Cerebellar nuclear complex (tissue), 1 donor: Measurements from ENCODE around the gene LY86.
"Not testable (repeated sequence)": the region's sequence is repeated elsewhere in the genome, so short reads cannot be mapped to it uniquely, and the experiment has no call there.

ENCODE experiments used
- DNase-seq, 2 experiments: peaks; one replicate each; lab custom pipeline; 2025; lab: John Stamatoyannopoulos, UW

LY86 gene

GRCh38 chr6:6596529-6597328 lies 8.2 kb downstream of the LY86 start:
- no peak for DNase-seq

GRCh38 chr6:6597682-6598081 lies 9.2 kb downstream of the LY86 start:
- no peak for DNase-seq

DNA sequence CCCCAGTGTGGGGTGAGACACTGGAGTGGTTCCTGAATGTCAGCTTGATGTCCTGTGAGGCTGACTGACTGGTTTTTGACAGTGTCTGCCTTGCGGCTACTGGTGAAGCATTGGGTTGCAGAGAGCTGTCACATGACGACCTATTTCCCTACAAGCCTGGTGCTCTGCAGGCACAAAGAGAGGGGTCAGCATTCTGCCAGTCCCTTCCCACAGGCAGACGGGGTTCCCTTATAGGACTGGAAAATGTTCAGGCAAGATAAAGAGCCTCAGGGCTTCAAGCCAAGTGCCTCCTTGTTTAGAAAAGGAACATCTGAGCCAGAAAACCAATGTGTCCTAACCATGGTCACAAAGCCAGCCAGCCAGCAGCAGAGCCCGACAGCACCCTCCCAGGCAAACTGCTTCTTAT lies 11.0 kb downstream of the LY86 start:
- DNase-seq = no peak

DNA sequence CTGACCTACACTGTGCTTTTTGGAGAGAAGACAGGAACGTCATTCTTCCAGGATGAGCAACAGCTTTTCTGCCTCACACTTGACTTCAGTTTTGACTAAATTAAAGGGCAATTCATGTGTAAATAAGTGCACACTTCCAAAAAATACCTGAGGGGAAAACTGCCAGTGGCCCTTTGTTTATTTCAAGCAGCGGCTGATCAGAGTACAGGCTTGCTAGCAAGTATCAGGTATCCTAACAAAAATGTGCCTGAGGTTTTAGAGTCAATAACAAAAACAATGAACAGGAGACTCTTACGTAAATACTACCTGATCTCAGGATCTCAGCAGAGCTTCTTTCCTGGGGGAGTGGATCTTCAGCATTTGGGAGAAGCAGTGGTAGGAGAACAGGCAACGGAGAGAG lies 12.4 kb downstream of the LY86 start:
- DNase-seq = no peak

- DNase-seq = no peak
These were observed 13.7 kb downstream of the LY86 start for GRCh38 chr6:6602262-6602661.

DNA sequence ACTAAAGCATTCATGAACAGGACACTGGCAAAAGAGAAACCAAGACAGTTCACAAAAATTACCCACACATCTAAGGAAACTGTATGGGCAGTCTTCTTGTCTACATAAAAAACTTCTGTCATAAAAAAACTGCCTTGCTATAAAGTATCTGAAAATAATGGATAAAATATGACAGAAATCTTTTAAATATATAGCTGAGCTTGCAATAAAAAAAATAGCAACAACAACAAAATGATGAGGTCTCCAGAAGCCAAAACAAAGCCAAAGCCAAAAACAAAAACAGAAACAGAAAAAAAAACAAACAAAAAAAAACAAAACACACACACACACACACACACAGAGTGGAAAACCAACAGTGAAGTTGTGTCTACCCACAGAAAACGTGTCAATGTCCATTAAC lies 14.8 kb downstream of the LY86 start:
- DNase-seq = no peak

DNA sequence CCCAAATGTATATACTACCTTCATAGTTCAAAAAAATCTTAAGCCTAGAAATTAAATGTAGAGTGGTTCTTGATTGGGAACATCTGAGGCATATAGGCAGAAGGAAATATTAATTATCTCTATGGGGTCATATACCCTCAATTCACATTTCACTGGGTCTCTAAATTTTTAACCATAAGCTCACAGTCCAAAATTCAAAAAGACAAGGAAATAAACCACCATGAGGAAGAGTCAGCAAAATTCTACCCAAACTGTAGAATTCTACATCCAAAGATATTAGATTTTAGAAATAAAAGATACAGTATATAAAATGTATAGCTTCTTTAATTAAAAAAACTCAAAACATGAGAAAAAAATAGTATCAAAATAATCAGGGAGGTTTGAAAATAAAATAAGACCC lies 15.5 kb downstream of the LY86 start:
- no peak for DNase-seq

- no peak for DNase-seq
These were observed 16.0 kb downstream of the LY86 start for GRCh38 chr6:6604566-6604965.

GRCh38 chr6:6605873-6606272 lies 17.4 kb downstream of the LY86 start:
- DNase-seq = no peak

- DNase-seq = not testable (repeated sequence)
These were observed 18.0 kb downstream of the LY86 start for GRCh38 chr6:6606391-6607030.

- DNase-seq = no peak
These were observed 20.9 kb downstream of the LY86 start for GRCh38 chr6:6609450-6609849.

GRCh38 chr6:6610031-6610591 lies 21.6 kb downstream of the LY86 start:
- no peak for DNase-seq

- DNase-seq = no peak
These were observed 23.0 kb downstream of the LY86 start for GRCh38 chr6:6611486-6611885.

DNA sequence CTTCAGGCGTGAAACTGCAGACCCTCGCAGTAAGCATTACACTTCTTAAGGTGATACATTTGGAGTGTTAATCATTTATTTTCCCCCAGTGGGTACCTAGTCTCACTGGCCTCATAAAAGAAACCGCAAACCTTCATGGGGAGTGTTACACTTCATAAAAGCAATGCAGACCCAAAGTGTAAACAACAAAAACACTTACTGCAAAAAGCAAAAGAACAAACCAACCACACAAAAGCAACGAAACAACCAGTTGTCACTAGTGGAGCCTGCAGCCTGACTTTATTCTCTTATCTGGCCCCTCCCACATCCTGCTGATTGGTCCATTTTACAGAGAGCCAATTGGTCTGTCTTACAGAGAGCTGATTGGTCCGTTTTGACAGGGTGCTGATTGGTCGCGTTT lies 23.8 kb downstream of the LY86 start:
- no peak for DNase-seq

- DNase-seq = not testable (repeated sequence)
These were observed 24.7 kb downstream of the LY86 start for GRCh38 chr6:6613103-6613718.

DNA sequence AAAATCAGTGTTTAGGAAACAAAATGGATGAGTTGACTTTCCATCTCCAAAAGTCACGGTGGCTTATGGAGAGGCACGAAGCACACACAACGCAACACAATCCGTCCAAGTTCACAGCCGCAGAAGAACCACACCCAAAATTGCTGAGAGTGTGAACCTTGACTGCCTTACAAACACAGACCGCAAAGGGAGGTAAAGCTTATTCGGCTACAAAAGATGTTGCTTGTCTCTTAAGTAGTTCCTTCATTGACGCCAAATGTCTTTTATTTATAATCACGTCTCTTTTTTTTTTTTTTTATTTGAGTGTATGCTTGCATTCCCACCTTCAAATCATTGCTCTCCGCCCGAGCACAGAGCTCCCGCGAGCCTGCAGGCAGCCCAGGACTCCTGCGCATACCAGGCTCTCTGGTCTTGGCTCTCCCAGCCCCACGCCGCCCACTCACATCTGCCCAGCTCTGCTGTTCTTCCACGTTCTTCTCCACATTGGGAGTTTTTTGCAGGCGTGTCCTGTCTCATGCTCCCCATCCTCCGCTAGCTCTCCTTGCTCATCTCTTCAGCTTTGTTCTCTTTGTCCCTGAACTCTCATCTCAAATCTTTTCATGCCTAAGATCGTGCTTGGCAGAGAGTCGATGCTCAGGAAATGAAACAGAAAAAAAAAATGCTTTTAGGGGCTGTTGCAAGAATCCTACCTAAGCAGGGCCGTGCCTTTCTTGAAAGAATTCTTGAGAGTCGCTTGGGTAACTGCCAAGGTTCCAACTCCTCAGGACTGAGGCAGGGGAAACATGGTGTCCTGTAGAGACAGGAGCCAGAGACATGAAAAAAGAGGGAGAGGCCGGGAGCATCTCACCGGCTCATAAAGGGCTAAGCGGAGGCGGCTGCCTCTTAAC lies 25.8 kb downstream of the LY86 start:
- DNase-seq = no peak

- no peak for DNase-seq
These were observed 26.4 kb downstream of the LY86 start for GRCh38 chr6:6614983-6615349.

DNA sequence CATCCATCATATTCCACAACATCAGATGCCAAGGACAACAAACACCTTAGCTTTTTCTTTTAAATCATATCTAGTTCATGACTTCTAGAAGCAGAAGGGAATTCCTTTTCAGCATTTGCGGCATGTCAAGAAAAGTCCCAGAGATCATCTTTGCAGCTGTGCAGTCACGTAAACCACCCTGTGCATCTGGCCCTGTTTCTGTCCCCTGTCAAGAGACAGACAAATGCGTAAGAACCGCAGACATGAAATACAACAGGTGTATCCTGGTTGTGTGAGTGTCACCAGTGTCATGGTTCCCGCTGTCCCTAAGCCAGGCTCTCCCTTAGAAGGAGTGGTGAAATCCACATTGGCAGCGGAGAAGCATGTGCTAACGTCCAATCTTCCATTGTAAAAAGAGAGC lies 28.1 kb downstream of the LY86 start:
- no peak for DNase-seq

GRCh38 chr6:6619021-6619794 lies 30.7 kb downstream of the LY86 start:
- DNase-seq = no peak

DNA sequence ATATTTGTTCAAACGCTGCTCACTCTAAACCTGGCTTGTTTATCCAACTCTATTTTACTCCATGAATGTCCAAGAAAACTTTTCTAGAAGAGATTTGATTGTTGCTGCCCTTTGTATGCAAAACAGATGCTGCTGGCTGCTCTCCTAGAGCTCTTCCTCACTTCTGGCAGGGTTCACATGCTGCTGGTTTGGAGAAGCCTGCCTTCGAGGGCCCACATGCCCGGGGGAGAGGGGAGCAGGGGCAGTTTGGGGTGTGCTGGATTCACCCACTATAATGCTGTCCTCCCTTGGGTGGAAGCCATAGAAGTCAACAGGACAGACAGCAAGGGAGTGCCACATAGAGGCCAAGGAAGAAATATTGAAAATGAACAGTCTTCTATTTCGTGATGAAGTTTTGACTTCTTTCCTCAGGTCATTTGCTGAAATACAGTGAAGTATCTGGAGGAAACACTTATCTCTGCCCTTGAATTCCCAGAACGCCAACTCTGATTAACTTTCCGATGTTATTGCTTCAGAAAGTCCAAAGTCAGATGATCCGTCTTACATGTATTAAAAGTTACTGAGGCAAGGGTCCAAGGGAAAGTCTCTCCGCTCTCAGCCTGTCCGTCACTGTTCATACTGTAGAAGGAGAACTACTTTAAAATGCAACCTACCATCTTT lies 32.4 kb downstream of the LY86 start:
- no peak for DNase-seq

GRCh38 chr6:6622501-6622900 lies 34.0 kb downstream of the LY86 start:
- DNase-seq = no peak
